Heart left ventricle (tissue), 16 donors: ENCODE results near the gene SIPA1. TPM values are rescaled to one million over a fixed set of nuclear protein-coding genes. Genes with fewer than 3 reads are reported as not detected.

Experiments
- ATAC-seq, 4 donors: fragments of 200-7000 bp; cut with Tn5 transposase; one replicate each; pipeline ENCODE4 v1.9.1; 2020 to 2022; ENCODE audit warnings: moderate library complexity in 4 of 4, mild to moderate bottlenecking in 3 of 4, moderate number of reproducible peaks in 1 of 4
- DNase-seq, 5 donors: peaks; one replicate each; pipeline ENCODE4 v3.0.0-alpha.2; 2020
- H3K27ac ChIP-seq, 12 donors: fragments of 200-600 bp; sonication (generic) in 4 of 12; one replicate each; pipeline versions ENCODE4 v1.5.0 to v1.8.0; 2016 to 2022; ENCODE audit warnings: mild to moderate bottlenecking in 2 of 12
- H3K27me3 ChIP-seq, 9 donors: fragments of 200-600 bp; sonication (generic) in 2 of 9; one replicate each; pipeline versions ENCODE4 v1.5.1 to v1.8.0; 2016 to 2022; ENCODE audit warnings: mild to moderate bottlenecking in 3 of 9
- H3K36me3 ChIP-seq, 9 donors: fragments of 200-600 bp; sonication (generic) in 2 of 9; one replicate each; pipeline versions ENCODE4 v1.5.0 to v1.8.0; 2018 to 2022; ENCODE audit warnings: mild to moderate bottlenecking in 2 of 9
- H3K4me1 ChIP-seq, 12 donors: fragments of 200-600 bp; sonication (generic) in 4 of 12; one replicate each; pipeline versions ENCODE4 v1.5.0 to v1.8.0; 2016 to 2022; ENCODE audit warnings: mild to moderate bottlenecking in 3 of 12
- H3K4me3 ChIP-seq, 12 donors: fragments of 200-600 bp; sonication (generic) in 4 of 12; one replicate each; pipeline versions ENCODE4 v1.5.0 to v1.8.0; 2017 to 2022; ENCODE audit warnings: mild to moderate bottlenecking in 9 of 12, moderate library complexity in 4 of 12
- H3K9me3 ChIP-seq, 12 donors: fragments of 200-600 bp; sonication (generic) in 4 of 12; one replicate each; pipeline versions ENCODE4 v1.5.0 to v1.8.0; 2016 to 2022; ENCODE audit warnings: mild to moderate bottlenecking in 1 of 12
- POLR2A ChIP-seq, 2 donors: fragments of 450-650 bp; IDR thresholded peaks; one replicate each; pipeline ENCODE4 v1.6.1; 2017; ENCODE audit warnings: antibody characterized with exemption in 2 of 2, mild to moderate bottlenecking in 2 of 2, moderate library complexity in 2 of 2
- WGBS, 4 donors: extraction: QIAGEN DNeasy Blood & Tissue Kit in 2 of 4; methylation state at CpG; one replicate each; pipeline versions ENCODE4 v1.1.5 to v1.1.7; 2013 to 2018; 5-methylcytosine and 5-hydroxymethylcytosine counted together
- intact Hi-C, 10 donors: fragments of 100-400 bp; cut with DNase I; formaldehyde crosslinking; loops; one replicate each; pipeline versions ENCODE4 v1.11.1 to v1.14.2; 2022
- polyA plus RNA-seq, 2 donors: library from polyadenylated mRNA; stranded (reverse); fragments of 200-250 nt; gene quantifications; one replicate each; pipeline ENCODE4 v1.2.3, GENCODE V29; 2013
- total RNA-seq, 9 donors: library from RNA; depleted of rRNA in 2 of 9; stranded (reverse); fragments of >200 nt in 2 of 9; fragmentation: NEBNext Ultra II Directional in 3 of 9; extraction: Animal tissue kit (Norgen Biotek cat#: 25700) in 3 of 9; gene quantifications; one replicate each; pipeline versions ENCODE4 v1.1.0 to v1.2.4, GENCODE V29; 2016 to 2023
- TF ChIP-seq, protein P1 (sequence below), 12 donors: fragments of 200-600 bp; sonication (generic) in 4 of 12; IDR thresholded peaks; one replicate each; pipeline versions ENCODE4 v1.5.0 to v1.8.0; 2018 to 2022; ENCODE audit warnings: antibody characterized with exemption in 12 of 12, mild to moderate bottlenecking in 5 of 12
- donor health status: ischemic (EF 13 %, LVEDD 7.1; RV severe dilation, severe dysfunction).
- donor health status: healthy with polysubstance abuse.
- donor health status: DM: no; HTN: yes; CAD: no.
- donor health status: DM: no; HTN: no; CAD: no.
- donor health status: ischemic (EF 25% LVEDD 6.9; RV normal size, moderate dysfunction).
- donor health status: ischemic (EF 25% LVEDD 5.7; RV mildly dilated, moderate dysfunction).
- donor health status: healthy.
- donor health status: DM: yes; HTN: yes; CAD: no.
- donor health status: ischemic (EF 35%, LVEDD 5.7; RV mildly dilated, moderate dysfunction).
- donor health status: nonischemic (EF 11% LVEDD 7.7; RV severe dilation, severe dysfunction).
- donor health status: DM: yes; HTN: yes; CAD: no.
- donor health status: PGD.
- donor health status: ischemic (EF 29% LVEDD 5.4; RV normal size, mild dysfunction).
- donor health status: nonischemic (EF 23%, LVEDD 6.1; RV moderate dilation, normal function).

Gene SIPA1
- total and polyA plus RNA-seq, 11 donors: 17.0 to 63.3 (median 26.5) TPM

DNA sequence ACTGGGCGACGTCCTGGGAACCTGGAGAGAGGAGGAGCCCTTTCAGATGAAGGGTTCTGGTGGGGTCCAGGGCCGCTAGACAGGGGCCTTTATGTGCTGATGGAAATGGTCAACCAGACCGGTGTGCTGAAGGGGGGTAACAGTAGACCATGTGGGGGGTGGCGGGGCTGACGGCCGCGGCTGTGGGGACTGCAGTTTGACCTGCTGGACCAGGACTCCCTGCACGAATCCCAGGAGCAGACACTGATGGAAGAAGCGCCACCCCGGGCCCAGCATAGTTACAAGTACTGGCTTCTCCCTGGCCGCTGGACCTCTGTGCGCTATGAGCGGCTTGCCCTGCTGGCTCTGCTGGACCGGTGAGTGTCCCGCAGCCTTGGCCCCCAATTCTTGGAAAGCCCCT lies 15.9 kb upstream of the SIPA1 start:
- ATAC-seq: no peak
- TF ChIP-seq, protein P1, sequence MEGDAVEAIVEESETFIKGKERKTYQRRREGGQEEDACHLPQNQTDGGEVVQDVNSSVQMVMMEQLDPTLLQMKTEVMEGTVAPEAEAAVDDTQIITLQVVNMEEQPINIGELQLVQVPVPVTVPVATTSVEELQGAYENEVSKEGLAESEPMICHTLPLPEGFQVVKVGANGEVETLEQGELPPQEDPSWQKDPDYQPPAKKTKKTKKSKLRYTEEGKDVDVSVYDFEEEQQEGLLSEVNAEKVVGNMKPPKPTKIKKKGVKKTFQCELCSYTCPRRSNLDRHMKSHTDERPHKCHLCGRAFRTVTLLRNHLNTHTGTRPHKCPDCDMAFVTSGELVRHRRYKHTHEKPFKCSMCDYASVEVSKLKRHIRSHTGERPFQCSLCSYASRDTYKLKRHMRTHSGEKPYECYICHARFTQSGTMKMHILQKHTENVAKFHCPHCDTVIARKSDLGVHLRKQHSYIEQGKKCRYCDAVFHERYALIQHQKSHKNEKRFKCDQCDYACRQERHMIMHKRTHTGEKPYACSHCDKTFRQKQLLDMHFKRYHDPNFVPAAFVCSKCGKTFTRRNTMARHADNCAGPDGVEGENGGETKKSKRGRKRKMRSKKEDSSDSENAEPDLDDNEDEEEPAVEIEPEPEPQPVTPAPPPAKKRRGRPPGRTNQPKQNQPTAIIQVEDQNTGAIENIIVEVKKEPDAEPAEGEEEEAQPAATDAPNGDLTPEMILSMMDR (IDR thresholded peaks at IDR 0.05): no peak
- no peak for TF ChIP-seq POLR2A (IDR thresholded peaks at IDR 0.05)
- peaks cover 2 to 100% (median 94%) of the 10 kb centered on the region in 9 donors for H3K36me3 ChIP-seq
- peaks cover 0 to 15% (median 11%) of the 10 kb centered on the region in 12 donors for H3K4me1 ChIP-seq
- H3K27ac ChIP-seq: no peak overlapping the region
- 93 to 96% (median 94%) methylated on average over 11 to 16 of the region's 16 CpGs for WGBS, 4 donors
- H3K4me3 ChIP-seq: no peak overlapping the region
- no peak for DNase-seq
- intact Hi-C loops: loop anchor here in 4 of 10 donors (10.0 kb wide), 2 partner anchors 83 to 193 kb away; no protein-coding TSS in a partner anchor
- H3K9me3 ChIP-seq: no peaks in the 10 kb centered on the region
- H3K27me3 ChIP-seq: no peaks in the 10 kb centered on the region

DNA sequence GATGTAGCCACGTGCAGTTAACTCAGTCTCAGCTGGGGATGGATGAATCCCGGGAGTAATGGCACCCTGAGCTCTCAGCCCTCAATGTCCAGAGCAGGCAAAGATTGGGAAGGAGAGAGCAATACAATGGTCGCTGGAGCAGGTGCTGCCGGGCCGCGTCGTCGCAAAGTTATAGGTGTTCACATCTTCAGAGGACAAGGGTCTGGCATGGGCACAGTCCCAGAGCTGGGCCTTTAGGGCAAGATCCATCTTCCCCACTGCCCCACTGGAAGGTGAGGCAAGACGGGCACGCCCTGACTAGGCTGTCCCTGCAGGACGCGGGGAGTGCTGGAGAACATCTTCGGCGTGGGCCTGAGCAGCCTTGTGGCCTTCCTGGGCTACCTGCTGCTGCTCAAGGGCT lies 14.7 kb upstream of the SIPA1 start:
- Histone ChIP-seq H3K27me3 (no peaks in the 10 kb centered on the region), H3K27ac (no peak overlapping the region), H3K4me1 (peaks cover 0 to 9% (median 6%) of the 10 kb centered on the region in 12 donors), H3K36me3 (peaks cover 2 to 100% (median 94%) of the 10 kb centered on the region in 9 donors), H3K4me3 (no peak overlapping the region), H3K9me3 (no peaks in the 10 kb centered on the region)
- ATAC-seq (no peak), DNase-seq (no peak)
- intact Hi-C loops: loop anchor here in 4 of 10 donors (10.0 kb wide), 2 partner anchors 82 to 192 kb away; no protein-coding TSS in a partner anchor
- 89 to 93% (median 91%) methylated on average over 11 to 14 of the region's 14 CpGs for WGBS, 4 donors
- TF ChIP-seq, protein P1 (IDR thresholded peaks at IDR 0.05): no peak

DNA sequence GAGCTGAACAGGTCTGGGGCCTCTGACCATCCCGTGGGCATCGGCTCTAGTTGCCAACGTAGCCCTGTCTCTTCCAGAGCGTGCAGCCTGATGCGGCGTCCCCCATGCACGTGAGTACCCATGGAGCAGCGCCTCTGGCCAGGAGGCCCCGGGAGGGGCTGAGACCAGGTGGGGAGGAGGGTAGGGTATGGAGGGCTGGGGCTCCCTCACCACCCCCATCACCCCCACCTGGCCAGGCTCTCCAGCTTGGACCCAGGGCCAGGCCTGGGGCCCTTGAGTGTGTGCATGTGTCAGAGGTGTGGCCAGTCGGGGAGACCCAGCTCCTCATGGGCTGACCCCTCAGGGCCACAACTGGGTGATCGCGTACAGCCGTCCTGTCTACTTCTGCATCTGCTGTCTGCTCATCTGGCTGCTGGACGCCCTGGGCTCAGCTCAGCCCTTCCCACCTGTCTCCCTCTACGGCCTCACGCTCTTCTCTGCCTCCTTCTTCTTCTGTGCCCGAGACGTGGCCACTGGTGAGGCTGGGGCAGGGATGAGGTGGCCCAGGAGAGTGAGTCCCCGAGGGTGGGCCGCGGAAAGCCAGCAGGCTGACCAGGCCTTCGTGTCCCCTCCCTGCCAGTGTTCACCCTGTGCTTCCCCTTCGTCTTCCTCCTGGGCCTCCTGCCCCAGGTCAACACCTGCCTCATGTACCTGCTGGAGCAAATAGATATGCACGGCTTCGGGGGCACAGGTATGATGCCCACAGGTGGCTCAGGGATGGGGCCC lies 13.9 kb upstream of the SIPA1 start:
- Histone ChIP-seq H3K4me3 (no peak overlapping the region), H3K4me1 (peaks cover 0 to 9% (median 6%) of the 10 kb centered on the region in 12 donors), H3K27me3 (no peaks in the 10 kb centered on the region), H3K36me3 (peaks cover 2 to 100% (median 94%) of the 10 kb centered on the region in 9 donors), H3K27ac (no peak overlapping the region), H3K9me3 (no peaks in the 10 kb centered on the region)
- TF ChIP-seq, protein P1 (IDR thresholded peaks at IDR 0.05): no peak
- TF ChIP-seq POLR2A (IDR thresholded peaks at IDR 0.05): no peak
- intact Hi-C loops: loop anchor here in 4 of 10 donors (10.0 kb wide), 2 partner anchors 81 to 191 kb away; no protein-coding TSS in a partner anchor
- DNase-seq (no peak), ATAC-seq (no peak)
- 87 to 95% (median 92%) methylated on average over 19 to 25 of the region's 25 CpGs for WGBS, 4 donors

DNA sequence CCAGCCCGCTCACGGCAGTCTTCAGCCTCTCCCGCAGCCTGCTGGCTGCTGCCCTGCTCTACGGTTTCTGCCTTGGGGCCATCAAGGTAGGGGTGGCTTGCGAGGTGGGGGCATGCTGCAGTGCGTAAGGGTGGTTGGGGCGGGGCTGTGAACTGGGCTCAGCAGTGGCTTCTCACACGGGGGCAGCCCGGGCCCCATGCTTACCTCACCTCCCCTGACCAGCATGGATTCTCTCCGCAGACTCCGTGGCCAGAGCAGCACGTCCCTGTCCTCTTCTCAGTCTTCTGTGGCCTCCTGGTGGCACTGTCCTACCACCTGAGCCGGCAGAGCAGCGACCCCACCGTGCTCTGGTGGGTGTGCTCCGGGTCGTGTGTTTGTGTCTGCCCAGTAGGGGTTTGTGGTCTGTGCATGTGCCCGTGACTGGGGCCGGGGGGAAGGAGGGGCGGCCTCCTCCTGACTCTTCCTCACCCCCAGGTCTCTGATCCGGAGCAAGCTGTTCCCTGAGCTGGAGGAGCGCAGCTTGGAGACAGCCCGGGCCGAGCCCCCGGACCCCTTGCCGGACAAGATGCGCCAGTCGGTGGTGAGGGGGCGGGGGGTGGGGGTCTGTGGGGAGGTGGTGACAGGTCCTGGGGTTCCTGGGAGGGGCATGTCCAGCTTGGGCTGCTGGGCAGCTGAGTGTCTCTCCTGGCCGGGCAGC lies 12.8 kb upstream of the SIPA1 start:
- H3K9me3 ChIP-seq: no peaks in the 10 kb centered on the region
- peaks cover 2 to 100% (median 94%) of the 10 kb centered on the region in 9 donors for H3K36me3 ChIP-seq
- no peak overlapping the region for H3K4me3 ChIP-seq
- 85 to 89% (median 86%) methylated on average over 16 to 30 of the region's 30 CpGs for WGBS, 4 donors
- H3K27ac ChIP-seq: no peak overlapping the region
- ATAC-seq (no peak), DNase-seq (no peak)
- intact Hi-C loops: loop anchor here in 7 of 10 donors (5.0 to 10.0 kb wide), 6 partner anchors 77 to 372 kb away; no protein-coding TSS in a partner anchor
- no peaks in the 10 kb centered on the region for H3K27me3 ChIP-seq
- peaks cover 0 to 13% (median 6%) of the 10 kb centered on the region in 12 donors for H3K4me1 ChIP-seq
- TF ChIP-seq, protein P1 (IDR thresholded peaks at IDR 0.05): no peak
- TF ChIP-seq POLR2A (IDR thresholded peaks at IDR 0.05): no peak
